ENCODE data around the gene C18orf32.
"Not testable (repeated sequence)": the region's sequence is repeated elsewhere in the genome, so short reads cannot be mapped to it uniquely, and the experiment has no call there.

The C18orf32 gene

DNA sequence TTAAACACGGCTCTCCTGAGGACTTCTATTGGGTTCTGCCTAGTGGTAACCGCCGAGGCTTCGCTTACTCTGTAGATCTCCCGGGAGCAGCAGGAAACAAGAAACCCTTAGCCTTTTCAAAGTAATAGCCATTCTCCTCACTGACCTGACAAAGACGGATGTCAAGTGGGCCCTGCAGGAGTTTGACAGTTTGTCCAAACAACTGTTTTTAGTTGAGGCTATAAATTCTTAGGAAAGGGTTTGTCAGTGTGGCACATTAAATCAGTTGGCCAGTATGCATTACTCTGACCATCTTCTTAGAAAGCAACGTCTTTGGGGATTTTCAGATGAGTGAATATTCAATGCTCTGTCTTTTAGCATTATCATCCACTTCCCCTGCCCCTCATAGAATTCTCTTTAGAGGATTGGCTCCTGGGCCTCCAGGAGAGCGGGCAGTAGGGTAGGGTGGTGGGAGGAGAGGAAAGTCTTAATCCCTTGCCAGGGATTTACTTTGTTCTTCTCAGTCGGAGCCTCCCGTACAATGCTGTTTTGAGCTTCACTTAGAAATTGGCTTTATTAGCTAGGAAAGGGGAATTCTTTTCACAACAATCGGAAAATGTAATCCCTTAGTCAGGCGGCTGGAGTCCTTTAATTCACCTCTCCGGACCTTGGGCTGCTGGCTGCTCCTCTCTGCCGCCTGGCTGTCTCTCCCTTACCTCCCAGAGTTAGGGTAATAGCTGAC lies 13.3 kb upstream of the C18orf32 start:
- DNase-seq, result no peak

DNA sequence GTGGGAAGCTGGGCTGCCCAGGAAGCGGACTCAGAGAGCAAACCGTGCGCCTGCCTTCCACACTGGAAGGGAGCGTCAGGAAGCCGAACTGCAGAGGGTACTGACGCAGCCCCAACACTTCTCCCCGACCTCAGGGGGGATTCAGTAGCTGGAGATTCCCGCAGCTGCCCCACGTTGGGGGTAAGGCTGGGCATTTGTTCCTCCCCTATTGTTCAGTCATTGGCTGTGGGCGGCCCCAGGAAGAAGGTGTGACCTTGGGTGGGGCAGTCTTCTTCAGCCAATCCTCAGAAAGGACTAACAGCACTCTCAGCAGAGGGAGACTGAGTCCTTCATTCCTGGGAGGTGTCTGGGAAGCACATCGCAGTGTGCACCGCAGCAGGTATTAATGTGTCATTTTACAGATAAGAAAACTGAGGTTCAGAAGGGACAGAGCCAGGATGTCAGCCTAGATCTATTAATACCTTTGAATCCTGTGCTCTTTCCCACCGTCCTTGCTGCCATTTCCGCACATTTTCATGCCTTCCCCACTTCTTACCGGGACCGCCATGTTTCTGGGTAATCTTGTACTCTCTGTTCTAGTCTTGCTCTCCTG lies 12.1 kb upstream of the C18orf32 start:
- DNase-seq, result no peak

DNA sequence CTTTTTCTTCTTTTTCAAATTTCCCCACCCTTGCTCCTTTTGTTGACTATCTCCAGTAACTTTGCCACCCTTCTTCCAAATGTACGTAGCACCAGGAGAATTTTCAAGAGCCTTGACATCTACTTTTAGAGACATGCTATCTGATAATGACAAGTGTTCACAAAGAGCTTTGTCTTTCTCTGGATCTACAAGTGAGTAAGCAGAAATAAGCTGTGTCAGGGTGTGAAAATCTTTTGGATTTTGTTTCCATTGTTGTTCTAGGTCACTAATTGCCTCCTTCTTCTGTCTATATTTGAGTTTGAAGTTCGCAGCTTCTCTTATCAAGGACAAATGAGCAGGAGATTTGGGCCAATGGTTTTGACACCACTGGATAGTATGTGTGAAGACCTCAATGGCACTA lies 8.4 kb upstream of the C18orf32 start:
- DNase-seq, result no peak

DNA sequence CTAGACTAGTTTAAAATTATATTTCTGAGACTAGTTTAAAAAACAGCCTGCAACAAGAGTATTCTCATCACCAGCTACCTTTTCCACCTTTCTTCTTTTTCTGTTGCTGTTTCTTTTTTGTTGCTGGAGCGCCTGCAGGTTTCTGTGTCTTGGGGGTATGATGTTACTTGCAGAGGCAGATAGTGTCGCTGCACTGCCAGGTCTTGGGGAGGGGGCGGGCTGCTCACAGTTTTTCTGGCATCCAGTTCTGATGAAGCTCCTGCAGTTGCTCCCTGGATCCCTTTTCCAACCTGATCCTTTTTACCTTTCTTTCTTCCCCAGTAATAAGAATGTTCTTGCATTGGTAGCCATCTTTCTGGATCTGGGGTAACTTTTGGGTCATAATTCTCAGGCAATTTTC lies 8.0 kb upstream of the C18orf32 start:
- no peak for DNase-seq

DNA sequence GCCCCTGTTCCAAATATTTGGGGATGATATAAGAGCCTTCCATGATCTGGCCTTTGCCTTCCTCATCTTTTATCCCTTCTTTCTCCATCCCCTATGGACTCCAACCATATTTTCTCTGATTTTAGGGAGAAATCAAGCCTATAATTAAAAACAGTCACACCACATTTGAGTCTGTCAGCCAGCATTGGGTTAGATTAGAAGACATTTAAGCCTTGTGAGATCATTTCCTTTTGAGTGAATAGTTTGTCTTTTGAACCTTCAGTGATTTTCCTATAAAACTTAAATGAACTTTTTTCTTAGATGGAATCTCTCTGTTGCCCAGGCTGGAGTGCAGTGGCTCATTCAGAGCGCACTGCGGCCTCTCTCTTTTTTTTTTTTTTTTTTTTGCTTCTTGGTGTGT lies 7.6 kb upstream of the C18orf32 start:
- no peak for DNase-seq

DNA sequence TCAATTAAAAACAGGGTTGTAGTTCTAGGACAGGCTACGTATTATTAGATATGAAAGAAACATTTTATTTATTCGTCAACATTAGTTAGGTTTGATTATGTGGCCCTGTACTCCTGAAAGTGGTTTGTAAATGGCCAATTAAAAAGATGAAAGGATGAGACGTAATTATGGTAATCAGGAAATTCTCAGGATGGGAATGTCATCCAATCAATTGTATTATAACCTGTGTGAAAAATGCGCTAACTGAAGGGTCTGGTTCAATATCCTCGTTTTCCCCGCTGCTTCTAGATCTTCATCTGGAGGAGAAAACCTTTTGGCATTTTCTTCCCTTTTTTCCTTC lies 5.6 kb upstream of the C18orf32 start:
- DNase-seq, result no peak

DNA sequence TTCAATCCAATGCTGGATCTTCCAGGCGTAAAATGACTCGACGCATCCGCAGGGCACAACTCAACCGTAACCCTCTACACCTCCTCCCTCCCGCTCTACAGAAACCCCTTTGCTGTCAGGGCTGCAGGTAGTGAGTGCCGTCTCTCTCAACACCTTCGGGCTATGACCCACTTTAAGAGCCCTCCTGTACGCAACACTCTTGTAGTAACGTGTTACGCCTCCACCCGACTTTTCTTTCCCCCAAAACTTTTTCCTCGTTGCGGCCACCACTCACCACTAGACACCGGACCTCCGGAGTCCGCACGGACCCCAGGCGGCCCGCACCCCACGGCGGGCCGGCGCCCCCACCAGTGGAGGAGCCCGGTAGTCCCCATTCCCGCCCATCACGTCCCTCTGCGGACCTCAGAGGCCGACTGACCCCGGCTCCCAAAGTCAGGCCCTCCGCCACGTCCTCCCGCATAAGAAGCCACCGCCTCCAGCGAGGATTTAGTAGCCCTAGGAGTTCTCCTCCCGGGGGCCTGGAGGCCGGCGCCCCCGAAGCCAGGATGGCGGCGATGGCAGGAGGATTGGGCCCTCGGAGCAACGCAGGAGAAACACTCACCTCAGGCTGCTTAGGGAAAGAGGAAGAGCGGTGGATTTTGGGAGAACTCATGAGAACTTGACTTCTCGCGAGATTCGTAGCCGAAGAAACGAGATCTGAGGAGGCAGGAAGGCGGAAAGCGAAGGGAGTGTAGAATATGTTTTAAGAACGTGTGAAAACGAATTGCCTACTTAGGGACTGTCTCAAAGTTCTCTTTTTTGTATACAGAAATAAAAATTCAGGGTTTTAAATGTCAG lies 5.0 kb upstream of the C18orf32 start, which contains the start of gene RPL17:
Gene RPL17, minus strand, starts transcription at position 609 of the 837 bp plus-strand sequence.
- peak; percentile 96 for DNase-seq

DNA sequence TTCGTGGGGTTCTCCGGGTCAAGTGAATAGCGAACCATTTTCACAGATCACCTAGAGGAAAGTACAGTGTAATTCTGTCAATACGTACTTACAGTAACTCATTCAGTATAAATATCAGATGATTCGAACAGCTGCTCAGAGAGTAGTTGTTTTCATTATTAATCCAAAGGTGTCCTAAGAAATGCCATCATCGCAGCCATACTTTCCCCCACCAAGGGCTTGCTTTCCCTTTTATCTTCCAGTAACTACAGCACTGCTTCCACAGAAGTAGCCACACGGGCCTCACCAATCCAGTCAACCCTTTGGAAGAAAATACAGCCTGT lies 4.5 kb upstream of the C18orf32 start:
- no peak for DNase-seq

DNA sequence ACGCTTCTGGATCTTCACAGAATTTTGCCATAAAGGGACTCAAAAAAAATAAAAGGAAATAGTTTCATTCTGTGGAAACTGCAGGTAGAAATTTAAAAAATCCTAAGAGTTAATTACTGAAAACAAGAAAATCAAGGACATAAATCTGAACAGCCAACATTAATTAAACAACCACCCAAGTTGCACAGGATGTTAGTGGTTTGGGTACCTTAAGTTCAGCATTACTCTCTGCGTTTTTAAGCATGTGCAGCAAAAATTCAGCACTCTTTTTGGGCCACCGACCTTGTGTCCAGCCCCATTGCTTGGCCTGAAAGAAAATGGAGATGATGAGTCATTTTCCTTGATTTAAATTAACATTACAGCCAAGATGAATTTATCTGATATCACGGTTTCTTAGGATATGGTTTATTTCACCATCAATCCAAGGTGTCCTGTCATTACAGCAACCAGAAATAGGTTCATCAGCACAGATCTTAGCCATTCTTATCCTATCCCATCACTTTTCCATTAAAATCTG lies 3.3 kb upstream of the C18orf32 start:
- DNase-seq, result no peak

DNA sequence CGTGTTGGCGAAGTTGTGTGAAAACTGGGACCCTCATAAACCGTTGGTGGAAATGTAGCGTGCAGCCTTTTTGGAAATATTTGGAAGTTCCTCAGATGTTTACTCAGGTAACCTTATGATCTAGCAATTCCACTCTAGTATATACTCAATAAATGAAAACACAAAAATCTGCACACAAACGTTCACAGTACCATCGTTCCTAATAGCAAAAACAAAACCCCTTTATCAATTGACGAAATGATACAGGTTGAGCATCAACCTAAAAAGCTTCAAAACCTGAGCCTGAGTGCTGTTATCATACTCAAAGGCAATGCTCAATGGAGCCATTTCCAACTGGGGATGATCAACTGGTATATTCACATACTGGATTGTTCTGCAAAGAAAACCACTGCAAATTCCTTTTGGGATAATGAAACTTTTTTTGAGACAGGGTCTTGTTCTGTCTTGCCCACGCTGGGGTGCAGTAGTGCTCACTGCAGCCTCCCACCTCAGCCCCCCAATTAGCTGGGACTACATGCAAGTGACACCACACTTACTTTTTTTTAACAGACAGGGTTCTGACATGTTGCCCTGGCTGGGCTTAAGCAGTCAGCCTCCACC lies 777 bp upstream of the C18orf32 start:
- DNase-seq, result no peak

DNA sequence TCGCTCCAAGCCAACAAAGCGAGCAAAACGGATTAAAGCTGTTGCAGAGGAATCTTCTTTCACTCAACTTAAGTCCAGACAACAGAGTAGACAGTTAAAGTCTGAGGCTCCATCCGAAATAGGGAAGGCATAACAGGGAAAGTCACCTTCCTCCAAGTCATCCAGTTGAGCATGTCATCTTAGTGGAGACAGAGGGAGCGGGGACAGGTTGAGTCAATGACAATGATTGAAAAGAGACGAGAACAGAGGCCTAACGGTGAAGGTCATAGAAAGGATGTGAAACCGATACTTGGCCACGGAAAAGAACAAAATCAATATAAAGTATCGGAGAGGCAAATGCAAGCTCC lies 455 bp downstream of the C18orf32 start:
- no peak for DNase-seq

DNA sequence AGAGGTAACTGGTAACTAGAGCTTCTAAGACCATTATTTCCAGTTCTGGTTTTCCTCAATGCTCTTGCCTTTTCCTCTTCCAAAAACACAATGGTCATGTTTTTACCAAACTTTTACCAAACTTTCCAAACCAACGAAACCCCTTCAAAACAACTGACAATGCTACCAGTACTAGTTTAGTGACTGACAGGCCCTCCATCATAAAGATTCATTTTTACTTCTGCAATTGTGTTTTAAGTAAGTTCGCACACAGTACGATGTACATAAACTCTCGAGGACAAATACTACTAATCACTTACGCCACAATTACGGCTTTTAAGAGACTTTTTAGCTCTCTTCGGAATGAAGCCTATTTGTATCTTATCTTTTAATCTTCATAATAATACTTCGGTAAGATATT lies 900 bp downstream of the C18orf32 start:
- DNase-seq, result no peak

DNA sequence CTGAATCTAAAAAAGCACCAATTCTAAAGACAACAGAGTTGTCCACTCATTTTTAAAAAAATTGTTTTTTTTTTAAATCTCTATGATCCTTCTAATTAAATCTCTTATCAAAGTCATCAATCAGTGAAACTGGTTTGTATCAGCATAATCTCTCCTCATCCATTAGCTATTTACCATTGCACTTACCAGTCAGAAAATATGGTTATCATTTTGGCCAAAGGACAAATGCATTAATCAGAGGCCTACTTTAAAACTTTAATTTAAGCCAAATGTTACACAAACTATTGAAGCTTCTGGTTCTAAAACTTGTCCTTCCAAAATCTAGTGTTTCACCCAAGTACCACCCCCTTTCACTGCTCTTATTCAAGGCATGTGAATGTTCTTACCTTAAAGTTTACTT lies 3.8 kb downstream of the C18orf32 start:
- no peak for DNase-seq

DNA sequence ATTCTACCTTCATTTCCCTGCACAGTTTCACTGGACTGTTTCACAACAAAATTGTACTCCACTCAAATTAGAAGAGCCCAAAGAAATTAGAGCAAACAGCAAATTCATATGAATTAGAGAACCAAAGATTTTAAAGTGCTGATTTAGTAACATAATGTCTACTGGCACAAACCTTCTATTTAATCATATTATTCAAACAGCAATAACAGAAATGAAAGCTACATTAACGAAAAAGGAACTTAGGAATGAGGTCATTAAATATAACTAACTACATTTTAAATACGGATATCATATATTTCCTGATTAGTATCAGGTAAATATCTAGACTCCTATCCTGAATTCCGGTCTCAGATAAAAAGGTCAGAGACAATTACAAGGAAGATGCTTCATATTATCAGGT lies 5.1 kb downstream of the C18orf32 start:
- no peak for DNase-seq

DNA sequence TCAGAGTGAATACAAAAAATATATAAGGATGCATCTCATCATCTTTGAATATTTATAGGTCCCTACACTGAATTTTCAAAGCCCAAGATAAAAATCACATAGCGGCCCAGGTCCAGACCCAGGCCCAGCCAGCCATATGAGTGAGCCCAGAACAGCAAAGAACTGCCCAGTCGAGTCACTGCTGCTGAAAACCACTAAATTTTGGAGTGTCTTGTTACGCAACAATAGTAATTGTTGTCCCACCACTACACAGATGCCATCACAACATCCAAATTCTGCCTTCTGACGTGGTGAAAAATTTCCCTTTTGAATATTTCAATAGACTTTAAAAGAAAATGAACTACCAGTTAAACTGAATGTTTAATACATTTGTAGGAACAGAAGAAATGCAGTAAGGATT lies 5.7 kb downstream of the C18orf32 start:
- no peak for DNase-seq

DNA sequence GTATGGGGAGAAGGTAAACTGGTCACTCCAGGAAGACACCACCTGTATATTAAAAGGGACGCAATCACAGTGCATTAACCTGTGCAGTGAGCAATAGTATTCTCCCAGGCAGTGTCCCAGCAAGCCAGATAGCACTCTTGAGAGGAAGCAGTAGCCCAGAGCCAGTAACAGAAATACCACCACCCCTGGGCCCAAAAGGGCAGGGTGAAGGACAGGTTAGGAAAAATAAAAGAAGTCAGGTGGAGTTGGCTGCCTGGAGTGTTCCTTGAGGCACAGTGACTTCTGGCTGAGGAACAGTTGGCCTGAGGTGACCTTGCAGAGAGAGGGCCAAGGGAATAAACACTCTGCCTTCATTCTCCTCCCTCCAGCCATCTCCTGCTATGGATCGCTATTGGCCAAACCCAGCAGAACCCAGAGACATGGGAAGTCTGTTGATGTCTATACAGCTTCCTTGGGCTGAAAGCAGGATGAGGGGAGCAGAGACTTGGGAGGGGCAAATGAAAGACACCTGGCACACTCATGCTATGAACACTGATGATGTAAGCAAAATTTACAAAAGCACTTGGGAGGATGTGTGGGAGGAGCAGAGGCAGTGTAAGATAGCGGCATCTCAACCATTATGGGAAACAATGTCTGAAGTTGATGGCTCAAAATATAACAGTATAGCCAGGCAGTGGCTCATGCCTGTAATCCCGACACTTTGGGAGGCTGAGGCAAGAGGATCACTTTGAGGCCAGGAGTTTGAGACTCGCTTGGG lies 7.5 kb downstream of the C18orf32 start:
- DNase-seq, result no peak

DNA sequence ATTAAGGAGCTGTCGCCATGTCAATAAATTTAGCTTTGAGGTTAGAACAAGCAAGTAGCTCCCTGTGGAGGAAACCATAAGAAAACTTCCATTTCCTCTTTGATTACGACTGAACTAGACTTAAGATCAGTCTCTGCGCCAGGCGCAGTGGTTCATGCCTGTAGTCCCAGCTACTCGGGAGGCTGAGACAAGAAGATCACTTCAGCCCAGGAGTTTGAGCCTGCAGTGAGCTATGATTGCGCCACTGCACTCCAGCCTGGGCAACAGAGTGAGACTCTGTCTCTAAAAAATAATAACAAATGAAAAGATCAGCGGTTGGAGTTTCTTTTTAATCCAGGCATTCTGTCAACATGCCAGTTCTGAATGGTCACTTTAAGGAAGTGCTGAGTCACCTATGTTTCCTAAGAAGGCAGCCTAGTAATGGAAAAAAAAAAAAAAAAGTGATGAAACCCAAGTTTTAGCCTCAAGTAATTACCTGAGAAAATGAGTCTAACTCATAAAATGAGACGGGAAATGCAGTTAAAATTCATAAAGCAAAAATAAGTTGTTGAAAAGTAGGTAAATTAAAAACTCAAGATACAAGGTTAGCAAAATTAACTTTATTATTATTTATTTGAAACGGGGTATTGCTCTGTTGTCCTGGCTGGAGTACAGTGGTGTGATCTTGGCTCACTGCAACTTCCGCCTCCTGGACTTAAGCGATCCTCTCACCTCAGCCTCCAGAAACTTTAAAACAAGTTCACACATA lies 10.2 kb downstream of the C18orf32 start:
- DNase-seq, result no peak

DNA sequence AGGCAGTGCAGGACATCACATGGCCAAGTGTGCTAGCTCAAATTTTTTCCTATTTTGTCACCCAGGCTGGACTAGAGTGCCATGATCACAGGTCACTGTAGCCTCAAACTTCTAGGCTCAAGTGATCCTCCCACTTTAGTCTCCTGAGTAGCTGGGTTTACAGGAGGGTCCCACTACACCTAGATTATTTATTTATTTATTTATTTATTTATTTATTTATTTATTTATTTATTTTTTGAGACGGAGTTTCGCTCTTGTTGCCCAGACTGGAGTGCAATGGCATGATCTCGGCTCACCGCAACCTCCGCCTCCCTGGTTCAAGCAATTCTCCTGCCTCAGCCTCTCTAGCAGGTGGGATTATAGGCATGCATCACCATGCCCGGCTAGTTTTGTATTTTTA lies 12.1 kb downstream of the C18orf32 start:
- DNase-seq, result not testable (repeated sequence)

DNA sequence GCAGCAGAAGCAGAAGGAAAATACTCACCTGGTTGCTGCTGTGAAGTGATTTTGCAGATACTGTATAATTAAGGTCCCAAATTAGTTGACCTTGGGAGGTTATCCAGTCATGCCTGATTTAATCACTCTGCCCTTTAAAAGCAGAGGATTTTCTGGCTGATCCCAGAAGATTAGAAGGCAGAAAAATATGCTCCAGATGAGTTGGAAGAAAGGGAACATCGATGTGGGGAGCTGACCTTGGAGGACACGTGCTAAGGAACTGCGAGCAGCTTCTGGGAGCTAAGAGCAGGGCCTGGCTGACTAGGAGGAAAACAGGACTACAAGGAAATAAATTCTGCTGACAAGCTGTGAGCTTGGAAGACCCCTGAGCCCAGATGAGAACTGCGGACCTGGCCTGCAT lies 13.3 kb downstream of the C18orf32 start:
- no peak for DNase-seq

DNA sequence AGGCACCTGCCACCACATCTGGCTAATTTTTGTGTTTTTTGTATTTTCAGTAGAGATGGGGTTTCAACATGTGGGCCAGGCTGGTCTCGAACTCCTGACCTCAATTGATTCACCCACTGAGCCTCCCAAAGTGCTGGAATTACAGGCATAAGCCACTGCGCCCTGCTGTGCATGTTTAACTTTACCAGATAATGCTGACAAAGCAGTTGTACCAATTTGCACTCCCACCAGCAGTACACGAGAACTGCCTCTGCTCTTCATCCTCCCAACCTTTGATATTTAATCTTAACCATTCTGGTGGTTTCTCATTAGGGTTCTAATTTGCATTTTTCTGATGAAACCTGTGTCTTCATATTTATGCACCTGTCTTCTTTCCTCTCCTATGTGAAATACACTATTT lies 14.6 kb downstream of the C18orf32 start:
- no peak for DNase-seq

DNA sequence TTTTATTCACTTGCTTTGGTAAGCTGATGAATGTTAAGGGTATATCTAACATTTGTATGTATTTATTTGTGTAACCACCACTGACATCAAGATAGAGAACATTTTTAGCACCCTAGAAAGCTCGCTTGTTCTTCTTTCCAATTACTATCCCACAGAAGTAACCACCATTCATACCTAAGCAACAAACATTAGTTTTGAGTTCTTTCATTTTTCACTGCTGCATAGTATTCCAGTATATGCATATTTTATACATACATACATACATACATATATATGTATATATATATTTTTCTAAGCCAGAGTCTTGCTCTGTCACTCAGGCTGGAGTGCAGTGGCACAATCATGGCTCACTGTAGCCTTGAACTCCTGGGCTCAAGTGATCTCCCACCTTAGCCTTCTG lies 15.5 kb downstream of the C18orf32 start:
- no peak for DNase-seq

DNA sequence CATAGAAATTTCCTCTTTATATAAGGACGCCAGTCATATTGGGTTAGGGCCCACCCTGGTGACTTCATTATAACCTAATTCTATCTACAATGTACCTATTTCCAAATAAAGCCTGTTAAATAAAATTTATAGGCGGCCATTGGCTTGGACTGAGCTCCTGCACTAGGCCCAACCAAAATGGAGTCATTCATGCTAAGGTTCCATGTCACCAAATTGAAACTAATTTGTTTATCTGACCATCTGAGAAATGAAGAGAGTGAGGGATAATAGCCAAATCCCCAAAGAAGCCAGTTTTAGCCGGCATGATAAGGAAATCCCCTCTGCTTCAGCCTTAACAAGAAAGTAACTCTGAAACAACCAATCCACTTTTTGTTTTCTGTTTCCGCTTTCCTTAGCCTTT lies 19.4 kb downstream of the C18orf32 start:
- no peak for DNase-seq

Measured in SHP77 treated with DMSO at 0.1 percent for 48 hours (cell line).